Ecto neural progenitor cell (in vitro differentiated cells): ENCODE measurements around the gene PITPNM1.
"Not testable (repeated sequence)": the region's sequence is repeated elsewhere in the genome, so short reads cannot be mapped to it uniquely, and the experiment has no call there.

Experiments used
- DNase-seq: peaks from one replicate; pipeline ENCODE4 v3.0.0-alpha.2; 2018; ENCODE audit warnings: low spot score

PITPNM1 gene

GRCh38 chr11:67504950-67505581, at the start of gene PITPNM1:
Gene PITPNM1, minus strand, starts transcription at chr11:67505363. Its CDS starts 1,183 bp downstream, at chr11:67504180.
- peak; percentile 84 for DNase-seq

- DNase-seq, result not testable (repeated sequence)
These were observed 46.5 kb upstream of the PITPNM1 start for GRCh38 chr11:67551697-67552096.

GRCh38 chr11:67551127-67551526, 46.0 kb upstream of the PITPNM1 start:
- no peak for DNase-seq

GRCh38 chr11:67548555-67549110, 43.5 kb upstream of the PITPNM1 start:
- no peak for DNase-seq

- DNase-seq, result not testable (repeated sequence)
These were observed 42.9 kb upstream of the PITPNM1 start for GRCh38 chr11:67548112-67548511.

GRCh38 chr11:67545280-67545679, 40.1 kb upstream of the PITPNM1 start:
- DNase-seq, result peak; percentile 66

GRCh38 chr11:67544616-67545242, 39.6 kb upstream of the PITPNM1 start:
- no peak for DNase-seq

- DNase-seq, result no peak
These were observed 38.4 kb upstream of the PITPNM1 start for GRCh38 chr11:67543585-67543984.

GRCh38 chr11:67542971-67543370, 37.8 kb upstream of the PITPNM1 start:
- no peak for DNase-seq

- no peak for DNase-seq
These were observed 37.0 kb upstream of the PITPNM1 start for GRCh38 chr11:67542169-67542568.

GRCh38 chr11:67541198-67541597, 36.0 kb upstream of the PITPNM1 start:
- DNase-seq, result no peak

GRCh38 chr11:67539550-67539949, 34.4 kb upstream of the PITPNM1 start:
- no peak for DNase-seq

GRCh38 chr11:67538823-67539505, 33.8 kb upstream of the PITPNM1 start:
- no peak for DNase-seq

- DNase-seq, result no peak
These were observed 33.1 kb upstream of the PITPNM1 start for GRCh38 chr11:67538306-67538705.

- DNase-seq, result no peak
These were observed 30.4 kb upstream of the PITPNM1 start for GRCh38 chr11:67535561-67535960.

- DNase-seq, result no peak
These were observed 29.0 kb upstream of the PITPNM1 start for GRCh38 chr11:67534070-67534679.

- DNase-seq, result no peak
These were observed 27.7 kb upstream of the PITPNM1 start for GRCh38 chr11:67532889-67533288.

GRCh38 chr11:67530282-67530592, 25.1 kb upstream of the PITPNM1 start:
- DNase-seq, result no peak

- DNase-seq, result no peak
These were observed 23.2 kb upstream of the PITPNM1 start for GRCh38 chr11:67528376-67528775.

- DNase-seq, result no peak
These were observed 20.3 kb upstream of the PITPNM1 start for GRCh38 chr11:67525275-67525976.

GRCh38 chr11:67524480-67524808, 19.3 kb upstream of the PITPNM1 start:
- no peak for DNase-seq
